HG03135 (cell line): Measurements from ENCODE around the gene MRAP2.
"Not testable (repeated sequence)": the region's sequence is repeated elsewhere in the genome, so short reads cannot be mapped to it uniquely, and the experiment has no call there.

Experiments
- ATAC-seq: cut with Tn5 transposase; IDR thresholded peaks from one replicate; pipeline ENCODE4 v1.9.1; 2021; ENCODE audit warnings: mild to moderate bottlenecking, moderate library complexity; ENCODE audit not compliant: unreplicated experiment

Gene MRAP2

DNA sequence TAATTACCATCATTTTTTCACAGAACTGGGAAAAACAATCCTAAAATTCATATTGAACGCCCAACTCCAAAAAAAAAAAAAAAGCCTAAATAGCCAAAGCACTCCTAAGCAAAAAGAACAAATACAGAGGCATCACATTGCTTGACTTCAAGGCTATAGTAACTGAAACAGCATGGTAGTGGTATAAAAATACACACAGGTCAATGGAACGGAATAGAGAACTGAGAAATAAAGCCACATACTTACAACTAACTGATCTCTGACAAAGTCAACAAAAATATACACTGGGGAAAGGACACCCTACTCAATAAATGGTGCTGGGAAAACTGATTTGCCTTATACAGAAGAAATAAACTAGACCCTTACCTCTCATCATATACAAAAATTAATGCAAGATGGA, 89.6 kb downstream of the MRAP2 start:
- ATAC-seq: no peak

- not testable (repeated sequence) for ATAC-seq
These were observed 96.0 kb downstream of the MRAP2 start for GRCh38 chr6:84129588-84129987.

DNA sequence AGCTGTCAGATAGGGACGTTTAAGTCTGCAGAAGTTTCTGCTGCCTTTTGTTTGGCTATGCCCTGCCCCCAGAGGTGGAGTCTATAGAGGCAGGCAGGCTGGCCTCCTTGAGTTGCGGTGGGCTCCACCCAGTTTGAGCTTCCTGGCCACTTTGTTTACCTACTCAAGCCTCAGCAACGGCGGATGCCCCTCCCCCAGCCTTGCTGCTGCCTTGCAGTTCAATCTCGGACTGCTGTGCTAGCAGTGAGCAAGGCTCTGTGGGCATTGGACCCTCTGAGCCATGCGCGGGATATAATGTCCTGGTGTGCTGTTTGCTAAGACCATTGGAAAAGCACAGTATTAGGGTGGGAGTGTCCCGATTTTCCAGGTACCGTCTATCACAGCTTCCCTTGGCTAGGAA, 99.8 kb downstream of the MRAP2 start:
- ATAC-seq: not testable (repeated sequence)

DNA sequence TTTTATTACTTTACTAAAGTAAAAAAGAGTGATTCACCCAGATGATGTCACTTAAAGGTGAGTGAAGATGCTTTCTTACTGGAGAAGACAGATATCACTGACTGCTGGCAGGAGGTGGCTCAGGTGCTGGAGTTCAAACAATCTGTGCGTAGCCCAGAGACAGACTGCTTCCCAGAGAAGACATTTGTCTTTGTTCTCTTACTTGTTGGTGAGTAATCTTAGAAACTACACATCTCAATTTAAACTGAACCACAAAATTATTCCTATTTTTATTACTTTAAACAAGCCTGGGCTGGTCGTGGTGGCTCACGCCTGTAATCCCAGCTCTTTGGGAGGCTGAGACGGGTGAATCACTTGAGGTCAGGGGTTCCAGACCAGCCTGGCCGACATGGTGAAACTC, 101.7 kb downstream of the MRAP2 start:
- no peak for ATAC-seq

DNA sequence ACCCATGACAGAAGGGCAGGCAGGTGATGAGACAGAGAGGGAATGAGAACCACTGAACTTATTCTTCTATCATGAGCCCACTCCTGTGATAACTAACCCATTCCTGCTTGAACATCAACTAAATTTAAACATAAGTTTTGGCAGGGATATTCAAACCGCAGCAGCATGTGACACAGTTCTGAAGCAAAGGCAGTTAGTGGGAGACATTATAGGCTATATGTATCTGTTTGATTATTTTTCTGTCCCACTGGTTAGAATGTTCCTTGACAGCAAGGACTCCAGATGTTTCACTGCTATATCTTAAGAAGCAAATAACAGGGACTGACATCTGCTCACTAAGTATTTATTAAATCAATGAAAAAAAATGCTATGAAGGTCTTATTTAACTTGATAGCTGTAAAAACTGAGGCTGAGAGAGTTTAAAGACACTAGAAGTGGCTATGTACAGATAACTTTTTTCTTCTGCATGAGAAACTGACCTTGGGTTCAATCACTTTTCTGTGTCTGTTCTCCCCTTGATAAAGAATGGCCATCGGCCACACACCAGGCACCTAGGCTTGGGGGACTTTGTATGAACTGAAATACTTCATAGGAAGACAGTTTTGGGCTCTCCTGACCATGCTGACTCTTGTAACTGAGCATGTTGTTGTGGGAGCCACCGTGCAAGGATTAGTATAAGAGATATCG, 102.9 kb downstream of the MRAP2 start:
- no peak for ATAC-seq

DNA sequence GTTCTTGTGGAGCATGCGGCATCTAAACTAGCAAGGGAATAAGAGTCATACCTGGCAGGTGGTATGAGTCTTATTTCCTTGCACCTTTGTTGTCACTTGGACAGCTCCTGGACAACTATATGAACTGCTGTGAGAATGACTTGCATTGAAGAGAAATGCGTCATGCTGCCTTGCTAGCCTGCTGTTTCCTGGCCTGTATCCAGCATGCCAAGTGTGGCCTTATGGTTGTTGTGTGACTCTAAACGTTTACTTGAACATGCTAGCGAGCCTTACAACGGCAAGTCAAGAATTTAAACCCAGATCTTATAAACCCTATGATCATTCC, 103.4 kb downstream of the MRAP2 start:
- no peak for ATAC-seq

DNA sequence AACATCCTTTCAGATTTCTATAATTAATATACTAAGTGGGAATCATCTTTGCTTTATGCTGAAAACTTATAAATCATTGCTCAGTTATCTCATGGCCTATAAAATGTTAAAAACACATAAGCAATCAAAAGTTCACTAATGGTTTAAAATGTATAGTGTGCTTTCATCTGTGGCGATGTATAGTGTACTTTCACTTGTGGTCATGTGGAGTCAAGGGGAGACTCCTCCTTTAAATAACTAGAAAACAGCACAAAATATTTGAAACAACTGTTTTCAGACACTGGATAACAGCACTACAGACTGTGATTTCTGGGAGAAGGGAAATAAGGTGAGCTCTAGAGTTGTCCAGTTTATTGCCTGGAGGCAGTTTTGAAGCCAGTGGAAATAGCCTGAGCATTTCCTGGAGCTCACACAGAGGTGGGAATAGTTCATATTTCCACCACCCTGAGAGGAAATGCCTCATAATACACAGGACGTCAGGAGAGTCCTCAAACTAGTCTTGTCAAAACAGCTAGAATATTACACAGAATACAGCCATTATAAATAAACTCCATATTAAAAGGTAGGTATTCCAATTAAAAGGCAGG, 104.5 kb downstream of the MRAP2 start:
- ATAC-seq: no peak

DNA sequence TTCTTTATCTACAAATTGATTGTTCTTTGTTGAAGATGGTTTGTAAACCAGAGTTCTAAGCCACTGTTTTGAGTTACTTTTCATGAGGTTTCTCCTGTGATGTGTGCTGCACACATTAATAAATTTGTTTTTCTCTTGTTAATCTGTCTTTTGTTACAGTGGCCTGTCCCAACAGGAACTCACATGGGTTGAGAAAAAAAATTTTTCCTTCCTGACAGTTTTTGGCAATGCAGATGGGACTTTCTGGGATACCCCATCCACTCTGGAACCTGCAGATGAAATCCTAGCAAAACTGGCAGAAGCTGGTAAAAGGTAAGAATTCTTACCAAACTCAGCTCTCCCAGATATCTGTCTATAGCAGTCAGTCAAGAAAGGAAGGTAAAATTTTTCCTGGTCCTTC, 105.7 kb downstream of the MRAP2 start:
- no peak for ATAC-seq
